HepG2 (cell line): ENCODE results near the gene RDH12.

ENCODE experiments used
- CAMTA2 ChIP-seq: sonication (generic); formaldehyde crosslinking; IDR thresholded peaks from 2 replicates; pipeline ENCODE4 v1.4.0; 2020; ENCODE audit warnings: mild to moderate bottlenecking, missing genetic modification reagents, borderline replicate concordance
- CREB1 ChIP-seq, 2 experiments: fragments of 450-650 bp in 1 of 2; IDR thresholded peaks; 2 replicates each; pipeline ENCODE4 v1.6.1; 2016 to 2017; ENCODE audit warnings: control low read depth in 1 of 2, mild to moderate bottlenecking in 1 of 2, missing compliant biosample characterization in 1 of 2, missing genetic modification characterization in 1 of 2
- CTCF ChIP-seq: sonication (generic); formaldehyde crosslinking; IDR thresholded peaks from 2 replicates; pipeline ENCODE4 v1.5.0; 2020; ENCODE audit warnings: mild to moderate bottlenecking, missing genetic modification reagents, moderate library complexity
- E2F1 ChIP-seq: sonication (generic); formaldehyde crosslinking; IDR thresholded peaks from 2 replicates; pipeline ENCODE4 v1.5.0; 2020; ENCODE audit warnings: missing genetic modification reagents
- EP300 ChIP-seq, 3 experiments: sonication (generic) in 1 of 3; formaldehyde crosslinking in 1 of 3; IDR thresholded peaks; 2 replicates each; pipeline versions ENCODE4 v1.5.1 to v1.6.1; 2011 to 2020; ENCODE audit warnings: low read depth in 2 of 3, low read length in 2 of 3, borderline replicate concordance in 1 of 3, improper control_type of control experiment in 1 of 3, mild to moderate bottlenecking in 1 of 3, missing genetic modification reagents in 1 of 3, moderate library complexity in 1 of 3
- HCFC1 ChIP-seq: fragments of 150-350 bp; IDR thresholded peaks from 2 replicates; pipeline ENCODE4 v1.6.1; 2014; ENCODE audit warnings: low read depth, low read length
- KLF13 ChIP-seq: sonication (generic); formaldehyde crosslinking; IDR thresholded peaks from 2 replicates; pipeline ENCODE4 v1.4.0; 2020; ENCODE audit warnings: mild to moderate bottlenecking, missing genetic modification reagents
- MAFK ChIP-seq, 2 experiments: IDR thresholded peaks in 1 of 2; conservative IDR thresholded peaks in 1 of 2; 2 replicates each; pipeline ENCODE4 v1.6.1; 2011; ENCODE audit warnings: improper control_type of control experiment in 2 of 2, low read length in 2 of 2
- POLR2AphosphoS5 ChIP-seq: IDR thresholded peaks from 2 replicates; pipeline ENCODE4 v1.6.1; 2012; ENCODE audit warnings: low read depth, low read length
- ZBTB33 ChIP-seq: sonication (generic); formaldehyde crosslinking; IDR thresholded peaks from 2 replicates; pipeline ENCODE4 v1.4.0; 2020; ENCODE audit warnings: missing genetic modification reagents
- ZNF12 ChIP-seq: sonication (generic); formaldehyde crosslinking; IDR thresholded peaks from 2 replicates; pipeline ENCODE4 v1.5.0; 2020; ENCODE audit warnings: missing genetic modification reagents
- ZNF570 ChIP-seq: sonication (generic); formaldehyde crosslinking; IDR thresholded peaks from 2 replicates; pipeline ENCODE4 v1.4.0; 2020; ENCODE audit warnings: mild to moderate bottlenecking, missing genetic modification reagents, borderline replicate concordance
- ZNF747 ChIP-seq: sonication (generic); formaldehyde crosslinking; IDR thresholded peaks from 2 replicates; pipeline ENCODE4 v1.8.1; 2023; ENCODE audit warnings: missing genetic modification reagents, mild to moderate bottlenecking, borderline replicate concordance

GRCh38 chr14:67666750-67667449 is 34.8 kb upstream of the RDH12 start:
- TF ChIP-seq ZNF747 (CRISPR knock-in tag) (no peak), KLF13 (CRISPR knock-in tag) (no peak), ZNF12 (no peak), CAMTA2 (CRISPR knock-in tag) (no peak), E2F1 (CRISPR knock-in tag) (no peak), CTCF (CRISPR knock-in tag) (peak; percentile 83), CREB1 (IDR thresholded peaks at IDR 0.05) (no peak), CREB1 (CRISPR knock-in tag; IDR thresholded peaks at IDR 0.05) (no peak), MAFK (conservative IDR thresholded peaks at IDR 0.05 in 1 of 2, IDR thresholded peaks at IDR 0.05 in 1 of 2; ENCODE audit: low read length in 2 of 2) (no peak), POLR2AphosphoS5 (no peak), ZNF570 (no peak), EP300 (IDR thresholded peaks at IDR 0.05; ENCODE audit: low read depth in 2 of 2, low read length in 2 of 2) (no peak), EP300 (CRISPR knock-in tag; IDR thresholded peaks at IDR 0.05; ENCODE audit: borderline replicate concordance) (no peak), HCFC1 (no peak), ZBTB33 (CRISPR knock-in tag) (no peak)
